CD4-positive, alpha-beta T cell treated with Interleukin-17A for 1 hour (primary cell): ENCODE measurements around the gene GABPB2.

Experiments
- DNase-seq: peaks from one replicate; pipeline ENCODE4 v3.0.0-alpha.2; 2020

The GABPB2 gene

GRCh38 chr1:151165281-151165737, 94.7 kb downstream of the GABPB2 start:
- DNase-seq: no peak

GRCh38 chr1:151165738-151166504, 95.4 kb downstream of the GABPB2 start, which contains the start of the genes LYSMD1 and SCNM1:
LYSMD1 (minus strand) TSS chr1:151165902; CDS start chr1:151165258, 644 bp downstream.
SCNM1 (plus strand) TSS chr1:151166144; CDS start chr1:151166153, 9 bp downstream.
- DNase-seq: peak; percentile 98

- no peak for DNase-seq
Observed at GRCh38 chr1:151166505-151166956, 96.0 kb downstream of the GABPB2 start.

- no peak for DNase-seq
Observed at GRCh38 chr1:151167116-151167515, 96.6 kb downstream of the GABPB2 start.

- no peak for DNase-seq
Observed at GRCh38 chr1:151171190-151171589, 100.6 kb downstream of the GABPB2 start.
